CD8-positive, alpha-beta memory T cell (primary cell): Measurements from ENCODE around the gene SLC9B2. TPM values are rescaled to one million over a fixed set of nuclear protein-coding genes. Genes with fewer than 3 reads are reported as not detected.

Experiments used
- CTCF ChIA-PET: fragments of 350-600 bp; sonication (Branson Sonifier 250); formaldehyde crosslinking; loops from one replicate; lab custom pipeline; 2021; ENCODE audit warnings: antibody characterized with exemption; lab: Charles Lee
- POLR2A ChIA-PET: fragments of 350-600 bp; sonication (Branson Sonifier 250); formaldehyde crosslinking; loops from one replicate; lab custom pipeline; 2021; ENCODE audit warnings: antibody characterized with exemption; lab: Charles Lee
- DNase-seq, 5 donors: peaks; one replicate each; pipeline versions ENCODE4 v3.0.0 to v3.0.0-alpha.2; 2020 to 2022; ENCODE audit warnings: mixed read lengths in 1 of 5
- H3K27ac ChIP-seq: one replicate; pipeline ENCODE4 v1.7.0; 2013; ENCODE audit warnings: low read depth, mild to moderate bottlenecking, low read length, moderate library complexity
- H3K27me3 ChIP-seq: 2 replicates; pipeline ENCODE4 v1.7.0; 2013; ENCODE audit warnings: low read length, mild to moderate bottlenecking; ENCODE audit not compliant: insufficient read depth, poor library complexity, severe bottlenecking
- H3K36me3 ChIP-seq: 2 replicates; pipeline ENCODE4 v1.7.0; 2013; ENCODE audit warnings: mild to moderate bottlenecking, low read length, moderate library complexity; ENCODE audit not compliant: insufficient read depth
- H3K4me1 ChIP-seq: 2 replicates; pipeline ENCODE4 v1.7.0; 2013; ENCODE audit warnings: mild to moderate bottlenecking, low read length, moderate library complexity; ENCODE audit not compliant: insufficient read depth
- H3K4me3 ChIP-seq: 2 replicates; pipeline ENCODE4 v1.7.0; 2013; ENCODE audit warnings: mild to moderate bottlenecking, low read length
- H3K9me3 ChIP-seq: 2 replicates; pipeline ENCODE4 v1.7.0; 2013; ENCODE audit warnings: mild to moderate bottlenecking, low read length
- H3K27ac Mint-ChIP-seq, 8 donors: one replicate each; pipeline ENCODE4 v1.8.0; 2020 to 2021; ENCODE audit warnings: mixed read lengths in 8 of 8, mild to moderate bottlenecking in 6 of 8, inconsistent platforms in 3 of 8, moderate library complexity in 3 of 8
- H3K27me3 Mint-ChIP-seq, 2 donors: one replicate each; pipeline ENCODE4 v1.8.0; 2020 to 2021; ENCODE audit warnings: mixed read lengths in 2 of 2, mild to moderate bottlenecking in 1 of 2, moderate library complexity in 1 of 2
- H3K36me3 Mint-ChIP-seq, 3 donors: one replicate each; pipeline ENCODE4 v1.8.0; 2020 to 2021; ENCODE audit warnings: mixed read lengths in 3 of 3, inconsistent platforms in 1 of 3, mild to moderate bottlenecking in 1 of 3
- H3K4me1 Mint-ChIP-seq, 3 donors: one replicate each; pipeline ENCODE4 v1.8.0; 2020 to 2021; ENCODE audit warnings: mixed read lengths in 3 of 3, inconsistent platforms in 1 of 3, mild to moderate bottlenecking in 1 of 3
- H3K4me3 Mint-ChIP-seq, 7 donors: one replicate each; pipeline ENCODE4 v1.8.0; 2020 to 2021; ENCODE audit warnings: mixed read lengths in 7 of 7, mild to moderate bottlenecking in 6 of 7, moderate library complexity in 4 of 7, inconsistent platforms in 2 of 7
- H3K9me3 Mint-ChIP-seq, 5 donors: one replicate each; pipeline ENCODE4 v1.8.0; 2020 to 2022; ENCODE audit warnings: mixed read lengths in 5 of 5, mild to moderate bottlenecking in 3 of 5, moderate library complexity in 2 of 5, inconsistent platforms in 1 of 5
- polyA plus RNA-seq: library from polyadenylated mRNA; unstranded; fragments of 300-500 nt; fragmentation: Illumina TruSeq; gene quantifications from one replicate; pipeline ENCODE4 v1.2.3, GENCODE V29; 2021
- total RNA-seq, 2 experiments: library from RNA; stranded (reverse); gene quantifications; one replicate each; pipeline ENCODE4 v1.2.3, GENCODE V29; 2021

The SLC9B2 gene
- total and polyA plus RNA-seq, 3 experiments from 2014 or later: 19.1 to 37.0 (median 35.8) TPM

GRCh38 chr4:103091601-103092223 lies 15.2 kb upstream of the SLC9B2 start:
- DNase-seq: peak in 4 of 5 donors; percentile 10 to 55 (median 48)
- no peak overlapping the region for H3K27ac ChIP-seq
- no peaks in the 10 kb centered on the region for H3K27me3 ChIP-seq
- CTCF ChIA-PET: interaction anchor here (0.7 to 5.6 kb wide), 18 partner anchors 9 to 661 kb away, joined by 3 to 33 read pairs (median 4); partner anchors contain the start of genes BDH2 and SLC9B2
- Mint-ChIP-seq H3K4me3 (no peak overlapping the region), H3K9me3 (no peaks in the 10 kb centered on the region), H3K36me3 (peaks cover 10 to 68% (median 21%) of the 10 kb centered on the region in 3 donors), H3K4me1 (peaks cover 4 to 20% (median 19%) of the 10 kb centered on the region in 3 donors), H3K27ac (no peak overlapping the region), H3K27me3 (no peaks in the 10 kb centered on the region)
- POLR2A ChIA-PET: interaction anchor here (1.2 kb wide), 1 partner anchor 264 kb away, joined by 4 read pairs; no protein-coding TSS in a partner anchor
- H3K4me3 ChIP-seq: no peak overlapping the region
- H3K9me3 ChIP-seq: no peaks in the 10 kb centered on the region
- H3K36me3 ChIP-seq: peaks cover 16% of the 10 kb centered on the region
- no peaks in the 10 kb centered on the region for H3K4me1 ChIP-seq

DNA sequence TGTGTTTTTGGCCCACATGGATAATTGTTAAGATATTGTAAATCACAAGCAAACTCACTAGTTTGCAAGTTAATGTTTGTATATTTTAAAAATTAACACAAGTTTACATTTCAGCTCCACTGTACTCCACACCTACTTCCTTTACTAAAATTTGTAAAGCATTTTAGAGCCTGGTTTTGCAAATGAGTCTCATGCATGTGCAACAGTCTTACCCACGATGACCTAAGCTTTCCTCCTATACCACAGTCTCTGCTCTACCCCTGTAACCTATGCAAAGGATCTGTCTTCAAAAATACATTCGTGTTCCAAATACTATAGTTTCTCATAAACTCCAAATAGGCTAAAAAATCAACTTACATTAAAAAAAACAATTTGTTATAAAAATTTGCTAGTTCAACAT lies 12.9 kb upstream of the SLC9B2 start:
- H3K27me3 Mint-ChIP-seq: no peaks in the 10 kb centered on the region
- no peak overlapping the region for H3K4me3 ChIP-seq
- H3K4me1 ChIP-seq: no peaks in the 10 kb centered on the region
- peaks cover 12 to 75% (median 24%) of the 10 kb centered on the region in 3 donors for H3K36me3 Mint-ChIP-seq
- no peak overlapping the region for H3K27ac ChIP-seq
- ChIA-PET CTCF (interaction anchor here (1.1 to 5.6 kb wide), 4 partner anchors 11 to 658 kb away, joined by 4 to 33 read pairs (median 13); partner anchors contain the start of genes BDH2 and SLC9B2), POLR2A (no interaction called here)
- H3K27me3 ChIP-seq: no peaks in the 10 kb centered on the region
- no peaks in the 10 kb centered on the region for H3K9me3 ChIP-seq
- H3K36me3 ChIP-seq: peaks cover 20% of the 10 kb centered on the region
- no peak overlapping the region for H3K27ac Mint-ChIP-seq
- no peak overlapping the region for H3K4me3 Mint-ChIP-seq
- peaks cover 3 to 19% (median 15%) of the 10 kb centered on the region in 3 donors for H3K4me1 Mint-ChIP-seq
- no peaks in the 10 kb centered on the region for H3K9me3 Mint-ChIP-seq
- no peak for DNase-seq

- no peaks in the 10 kb centered on the region for H3K27me3 Mint-ChIP-seq
- Histone ChIP-seq H3K4me3 (no peak overlapping the region), H3K4me1 (no peaks in the 10 kb centered on the region), H3K36me3 (peaks cover 16% of the 10 kb centered on the region), H3K27ac (no peak overlapping the region), H3K27me3 (no peaks in the 10 kb centered on the region), H3K9me3 (no peaks in the 10 kb centered on the region)
- CTCF ChIA-PET: interaction anchor here (5.6 kb wide), 1 partner anchor 14 kb away, joined by 33 read pairs; the partner anchor contains the start of gene BDH2
- no peak overlapping the region for H3K4me3 Mint-ChIP-seq
- POLR2A ChIA-PET: no interaction called here
- no peak overlapping the region for H3K27ac Mint-ChIP-seq
- H3K9me3 Mint-ChIP-seq: no peaks in the 10 kb centered on the region
- DNase-seq: no peak
- peaks cover 1 to 3% (median 1%) of the 10 kb centered on the region in 3 donors for H3K4me1 Mint-ChIP-seq
- H3K36me3 Mint-ChIP-seq: peaks cover 14 to 66% (median 36%) of the 10 kb centered on the region in 3 donors
Observed at GRCh38 chr4:103086551-103086950, 10.0 kb upstream of the SLC9B2 start.

GRCh38 chr4:103085555-103086196 lies 9.1 kb upstream of the SLC9B2 start:
- peaks cover 16 to 65% (median 33%) of the 10 kb centered on the region in 3 donors for H3K36me3 Mint-ChIP-seq
- H3K27ac Mint-ChIP-seq: no peak overlapping the region
- no peaks in the 10 kb centered on the region for H3K4me1 Mint-ChIP-seq
- H3K4me3 Mint-ChIP-seq: no peak overlapping the region
- Histone ChIP-seq H3K36me3 (peaks cover 12% of the 10 kb centered on the region), H3K9me3 (no peaks in the 10 kb centered on the region), H3K4me1 (no peaks in the 10 kb centered on the region), H3K27me3 (no peaks in the 10 kb centered on the region), H3K27ac (no peak overlapping the region), H3K4me3 (no peak overlapping the region)
- CTCF ChIA-PET: no interaction called here
- H3K27me3 Mint-ChIP-seq: no peaks in the 10 kb centered on the region
- POLR2A ChIA-PET: no interaction called here
- no peaks in the 10 kb centered on the region for H3K9me3 Mint-ChIP-seq
- no peak for DNase-seq

DNA sequence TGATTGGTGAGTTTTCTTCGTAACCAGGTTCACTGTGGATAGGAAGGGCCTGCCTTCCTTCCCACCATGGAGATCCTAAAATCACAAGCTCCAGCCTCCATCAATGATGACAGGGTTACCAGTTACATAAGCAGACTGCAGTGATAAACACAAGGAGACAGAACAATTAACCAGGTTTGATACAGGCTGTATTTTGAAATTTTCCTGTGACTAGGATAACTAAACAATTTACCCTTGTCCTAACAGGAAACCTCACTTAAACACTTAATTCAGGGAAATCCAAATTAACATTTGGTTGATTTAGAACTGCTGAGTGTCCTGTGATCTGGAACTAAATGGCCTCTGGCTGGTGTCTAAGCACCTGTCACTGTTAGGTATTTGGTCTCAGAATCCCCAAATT lies 3.1 kb upstream of the SLC9B2 start:
- peak overlapping the region in 3 of 8 donors; percentile 56 to 70 (median 66) for H3K27ac Mint-ChIP-seq
- ChIA-PET CTCF (interaction anchor here (2.1 kb wide), 1 partner anchor 12 kb away, joined by 9 read pairs; no protein-coding TSS in a partner anchor), POLR2A (no interaction called here)
- Histone ChIP-seq H3K27me3 (no peaks in the 10 kb centered on the region), H3K27ac (no peak overlapping the region), H3K9me3 (no peaks in the 10 kb centered on the region), H3K4me3 (no peak overlapping the region), H3K36me3 (no peaks in the 10 kb centered on the region), H3K4me1 (peaks cover 19% of the 10 kb centered on the region)
- no peak for DNase-seq
- peaks cover 27 to 41% (median 39%) of the 10 kb centered on the region in 3 donors for H3K4me1 Mint-ChIP-seq
- H3K36me3 Mint-ChIP-seq: peaks cover 4 to 26% (median 20%) of the 10 kb centered on the region in 3 donors
- no peaks in the 10 kb centered on the region for H3K27me3 Mint-ChIP-seq
- H3K4me3 Mint-ChIP-seq: no peak overlapping the region
- no peaks in the 10 kb centered on the region for H3K9me3 Mint-ChIP-seq

- no peaks in the 10 kb centered on the region for H3K9me3 Mint-ChIP-seq
- peaks cover 42 to 66% (median 62%) of the 10 kb centered on the region in 3 donors for H3K4me1 Mint-ChIP-seq
- peak; percentile 45 to 84 (median 69) for DNase-seq
- H3K27ac Mint-ChIP-seq: peak overlapping the region; percentile 89 to 100 (median 99)
- Histone ChIP-seq H3K9me3 (no peaks in the 10 kb centered on the region), H3K27ac (peak overlapping the region; percentile 94), H3K4me3 (peak overlapping the region; percentile 49), H3K36me3 (no peaks in the 10 kb centered on the region), H3K4me1 (peaks cover 26% of the 10 kb centered on the region), H3K27me3 (no peaks in the 10 kb centered on the region)
- H3K4me3 Mint-ChIP-seq: peak overlapping the region; percentile 89 to 99 (median 95)
- peaks cover 0 to 17% (median 4%) of the 10 kb centered on the region in 3 donors for H3K36me3 Mint-ChIP-seq
- ChIA-PET CTCF (interaction anchor here (0.7 to 1.7 kb wide), 9 partner anchors 9 to 576 kb away, joined by 3 to 12 read pairs (median 3); partner anchors contain the start of genes BDH2, NFKB1 and UBE2D3), POLR2A (interaction anchor here (0.8 to 1.4 kb wide), 4 partner anchors 57 to 731 kb away, joined by 3 to 5 read pairs (median 4); partner anchors contain the start of genes SLC39A8, SLC9B1 and UBE2D3)
- H3K27me3 Mint-ChIP-seq: no peaks in the 10 kb centered on the region
Observed at GRCh38 chr4:103075894-103076746, 441 bp downstream of the SLC9B2 start.

DNA sequence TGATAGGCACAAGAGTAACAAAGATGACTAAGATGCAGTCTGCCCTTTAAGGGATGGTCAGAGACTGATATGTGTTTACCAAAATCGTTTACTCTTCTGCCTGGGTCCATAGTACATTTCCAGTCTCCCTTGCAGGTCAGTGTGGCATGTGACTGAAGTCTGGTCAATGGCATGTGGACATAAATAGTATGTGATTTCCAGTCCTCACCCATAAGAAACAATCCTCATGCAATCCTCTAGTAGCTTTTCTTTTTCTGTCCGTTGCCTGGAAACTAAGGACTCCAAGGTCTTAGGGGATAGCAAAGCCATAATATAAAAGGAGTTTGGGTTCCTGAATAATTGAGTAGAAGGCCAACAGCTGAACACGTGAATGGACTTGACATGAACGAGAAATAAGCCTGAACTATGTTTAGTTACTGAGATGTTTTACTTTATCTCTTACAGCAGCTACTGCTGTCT lies 1.1 kb downstream of the SLC9B2 start:
- Mint-ChIP-seq H3K27ac (peak overlapping the region; percentile 89 to 100 (median 99)), H3K4me3 (peak overlapping the region; percentile 89 to 99 (median 95)), H3K4me1 (peaks cover 45 to 69% (median 67%) of the 10 kb centered on the region in 3 donors), H3K27me3 (no peaks in the 10 kb centered on the region), H3K9me3 (no peaks in the 10 kb centered on the region), H3K36me3 (peaks cover 0 to 16% (median 5%) of the 10 kb centered on the region in 3 donors)
- POLR2A ChIA-PET: no interaction called here
- CTCF ChIA-PET: interaction anchor here (0.7 to 1.5 kb wide), 3 partner anchors 9 to 24 kb away, joined by 3 to 4 read pairs (median 3); partner anchors contain the start of gene BDH2
- Histone ChIP-seq H3K27me3 (no peaks in the 10 kb centered on the region), H3K36me3 (no peaks in the 10 kb centered on the region), H3K9me3 (no peaks in the 10 kb centered on the region), H3K4me1 (peaks cover 26% of the 10 kb centered on the region), H3K27ac (peak overlapping the region; percentile 94), H3K4me3 (peak overlapping the region; percentile 49)
- no peak for DNase-seq
